Measurements from ENCODE around the gene SPSB4. TPM values are rescaled to one million over a fixed set of nuclear protein-coding genes. Genes with fewer than 3 reads are reported as not detected.

SPSB4 gene
- total RNA-seq, 4 donors from 2014 or later = 3.5 TPM; not detected in 3

DNA sequence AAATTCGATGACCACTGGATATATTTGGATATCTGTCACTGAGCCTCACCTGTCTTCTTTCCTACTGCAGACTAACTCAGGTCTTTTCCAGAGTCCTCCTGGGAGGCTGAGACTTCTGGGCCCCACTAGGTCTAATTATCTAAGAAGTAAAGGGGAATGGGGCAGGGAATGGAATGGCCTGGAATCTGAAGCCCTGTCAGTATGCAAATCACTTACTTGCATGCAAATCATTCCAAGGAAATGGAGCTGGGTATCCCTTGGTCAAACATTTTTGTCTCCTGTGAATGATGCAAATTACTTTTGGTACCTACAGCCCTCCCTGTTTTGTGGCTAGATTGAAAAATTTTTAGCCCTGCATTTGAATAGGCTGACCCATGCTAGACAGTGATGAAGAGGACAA, 5.3 kb upstream of the SPSB4 start:
- no peak for TF ChIP-seq POLR2A (IDR thresholded peaks at IDR 0.05)
- TF ChIP-seq, protein P1, sequence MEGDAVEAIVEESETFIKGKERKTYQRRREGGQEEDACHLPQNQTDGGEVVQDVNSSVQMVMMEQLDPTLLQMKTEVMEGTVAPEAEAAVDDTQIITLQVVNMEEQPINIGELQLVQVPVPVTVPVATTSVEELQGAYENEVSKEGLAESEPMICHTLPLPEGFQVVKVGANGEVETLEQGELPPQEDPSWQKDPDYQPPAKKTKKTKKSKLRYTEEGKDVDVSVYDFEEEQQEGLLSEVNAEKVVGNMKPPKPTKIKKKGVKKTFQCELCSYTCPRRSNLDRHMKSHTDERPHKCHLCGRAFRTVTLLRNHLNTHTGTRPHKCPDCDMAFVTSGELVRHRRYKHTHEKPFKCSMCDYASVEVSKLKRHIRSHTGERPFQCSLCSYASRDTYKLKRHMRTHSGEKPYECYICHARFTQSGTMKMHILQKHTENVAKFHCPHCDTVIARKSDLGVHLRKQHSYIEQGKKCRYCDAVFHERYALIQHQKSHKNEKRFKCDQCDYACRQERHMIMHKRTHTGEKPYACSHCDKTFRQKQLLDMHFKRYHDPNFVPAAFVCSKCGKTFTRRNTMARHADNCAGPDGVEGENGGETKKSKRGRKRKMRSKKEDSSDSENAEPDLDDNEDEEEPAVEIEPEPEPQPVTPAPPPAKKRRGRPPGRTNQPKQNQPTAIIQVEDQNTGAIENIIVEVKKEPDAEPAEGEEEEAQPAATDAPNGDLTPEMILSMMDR (IDR thresholded peaks at IDR 0.05) = no peak
- H3K27ac ChIP-seq = no peak overlapping the region
- H3K4me3 ChIP-seq = no peak overlapping the region
- H3K4me1 ChIP-seq = no peaks in the 10 kb centered on the region
- no peaks in the 10 kb centered on the region for H3K36me3 ChIP-seq
- no peaks in the 10 kb centered on the region for H3K27me3 ChIP-seq
- no peaks in the 10 kb centered on the region for H3K9me3 ChIP-seq
- intact Hi-C loops (cut with DNase I; ENCODE audit: low total_unique reads) = no loop called here
- no peak for DNase-seq

DNA sequence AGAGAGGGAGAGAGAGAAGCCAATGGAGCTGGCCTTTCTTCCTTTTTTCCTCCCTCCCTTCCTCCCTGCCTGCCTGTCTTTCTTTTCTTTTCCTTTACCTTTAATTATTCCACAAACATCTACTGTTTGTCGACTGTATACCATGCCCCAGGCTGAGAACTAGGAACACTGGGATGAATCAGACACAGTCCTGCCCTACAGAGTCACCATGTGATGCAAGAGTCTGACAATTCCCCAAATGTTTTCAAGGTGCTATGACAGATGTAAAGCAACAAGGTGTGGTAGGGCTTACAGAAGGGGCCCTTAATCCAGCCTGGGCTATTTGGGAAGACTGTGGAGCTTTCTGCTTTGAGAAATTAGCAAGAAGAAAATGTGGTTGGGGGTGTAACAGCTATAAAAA, 4.0 kb upstream of the SPSB4 start:
- Histone ChIP-seq H3K36me3 (no peaks in the 10 kb centered on the region), H3K27me3 (no peaks in the 10 kb centered on the region), H3K27ac (no peak overlapping the region), H3K9me3 (no peaks in the 10 kb centered on the region), H3K4me1 (peaks cover 0 to 4% of the 10 kb centered on the region in 2 donors), H3K4me3 (no peak overlapping the region)
- DNase-seq = no peak
- TF ChIP-seq, protein P1 (IDR thresholded peaks at IDR 0.05) = no peak
- TF ChIP-seq POLR2A (IDR thresholded peaks at IDR 0.05) = no peak
- intact Hi-C loops (cut with DNase I; ENCODE audit: low total_unique reads) = no loop called here

DNA sequence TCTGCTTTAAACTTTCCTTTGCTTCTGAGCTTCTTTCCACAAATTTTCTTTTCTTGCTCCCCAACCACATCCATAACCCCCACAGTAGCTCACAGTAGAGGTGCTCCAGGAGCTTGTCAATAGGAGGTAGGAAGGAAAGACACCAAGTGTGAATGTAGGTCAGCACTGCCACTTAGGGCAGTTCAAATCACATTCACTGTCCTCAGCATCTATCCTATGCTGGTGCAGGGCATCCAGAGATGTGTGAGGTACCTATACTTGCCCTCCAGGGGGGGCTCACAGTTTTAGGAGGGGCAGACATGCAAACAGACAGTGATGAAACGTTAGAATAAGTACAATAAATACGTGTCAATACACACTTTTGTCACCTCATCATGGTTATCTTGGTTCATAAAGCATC, 1.5 kb upstream of the SPSB4 start:
- no peak overlapping the region for H3K27ac ChIP-seq
- H3K27me3 ChIP-seq = no peaks in the 10 kb centered on the region
- H3K9me3 ChIP-seq = no peaks in the 10 kb centered on the region
- H3K4me1 ChIP-seq = peaks cover 0 to 9% of the 10 kb centered on the region in 2 donors
- intact Hi-C loops (cut with DNase I; ENCODE audit: low total_unique reads) = no loop called here
- TF ChIP-seq, protein P1 (IDR thresholded peaks at IDR 0.05) = no peak
- TF ChIP-seq POLR2A (IDR thresholded peaks at IDR 0.05) = no peak
- DNase-seq = no peak
- H3K4me3 ChIP-seq = no peak overlapping the region
- H3K36me3 ChIP-seq = no peaks in the 10 kb centered on the region

DNA sequence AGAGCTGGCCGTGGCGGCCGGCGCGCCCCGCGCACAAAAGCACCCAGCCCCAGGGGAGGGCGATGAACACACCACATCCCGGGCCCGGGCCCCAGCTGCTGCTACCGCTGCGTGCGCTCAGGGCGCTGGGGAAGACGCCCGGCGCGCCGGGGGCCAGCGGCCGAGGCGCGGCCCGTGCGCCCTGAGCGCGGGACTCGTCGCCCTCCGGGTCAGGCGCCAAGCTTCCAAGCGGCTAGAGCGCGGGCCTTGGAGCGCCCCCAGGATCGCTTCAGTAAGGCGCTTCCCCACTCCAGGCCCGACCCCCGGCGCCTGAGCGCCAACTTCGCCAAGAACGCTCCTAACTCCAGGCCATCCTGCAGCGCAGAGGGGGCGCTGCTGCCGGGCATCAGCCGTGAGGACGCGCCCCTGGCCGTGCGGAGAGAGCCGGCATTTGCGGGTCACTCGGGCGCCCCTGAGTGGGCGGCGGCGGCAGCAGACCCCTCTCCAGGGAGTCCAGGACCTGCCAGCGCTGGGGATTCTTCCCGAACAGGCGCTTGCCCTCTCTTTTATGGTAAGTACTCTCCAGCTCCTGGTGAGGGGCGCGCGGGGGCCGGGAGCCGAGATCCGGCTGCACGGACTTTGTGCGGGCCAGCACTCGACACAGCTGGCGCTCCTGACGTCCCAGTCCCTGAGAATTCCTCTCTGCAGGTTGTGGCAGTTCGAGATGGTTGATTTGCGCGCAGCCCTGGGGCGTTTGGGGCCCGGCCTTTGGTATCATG, 475 bp downstream of the SPSB4 start:
- no peaks in the 10 kb centered on the region for H3K36me3 ChIP-seq
- no peak for TF ChIP-seq POLR2A (IDR thresholded peaks at IDR 0.05)
- TF ChIP-seq, protein P1 (IDR thresholded peaks at IDR 0.05) = no peak
- no peak overlapping the region for H3K27ac ChIP-seq
- H3K9me3 ChIP-seq = no peaks in the 10 kb centered on the region
- intact Hi-C loops (cut with DNase I; ENCODE audit: low total_unique reads) = no loop called here
- no peak for DNase-seq
- peak overlapping the region; percentile 14 to 25 for H3K4me3 ChIP-seq
- no peaks in the 10 kb centered on the region for H3K27me3 ChIP-seq
- peaks cover 0 to 9% of the 10 kb centered on the region in 2 donors for H3K4me1 ChIP-seq

DNA sequence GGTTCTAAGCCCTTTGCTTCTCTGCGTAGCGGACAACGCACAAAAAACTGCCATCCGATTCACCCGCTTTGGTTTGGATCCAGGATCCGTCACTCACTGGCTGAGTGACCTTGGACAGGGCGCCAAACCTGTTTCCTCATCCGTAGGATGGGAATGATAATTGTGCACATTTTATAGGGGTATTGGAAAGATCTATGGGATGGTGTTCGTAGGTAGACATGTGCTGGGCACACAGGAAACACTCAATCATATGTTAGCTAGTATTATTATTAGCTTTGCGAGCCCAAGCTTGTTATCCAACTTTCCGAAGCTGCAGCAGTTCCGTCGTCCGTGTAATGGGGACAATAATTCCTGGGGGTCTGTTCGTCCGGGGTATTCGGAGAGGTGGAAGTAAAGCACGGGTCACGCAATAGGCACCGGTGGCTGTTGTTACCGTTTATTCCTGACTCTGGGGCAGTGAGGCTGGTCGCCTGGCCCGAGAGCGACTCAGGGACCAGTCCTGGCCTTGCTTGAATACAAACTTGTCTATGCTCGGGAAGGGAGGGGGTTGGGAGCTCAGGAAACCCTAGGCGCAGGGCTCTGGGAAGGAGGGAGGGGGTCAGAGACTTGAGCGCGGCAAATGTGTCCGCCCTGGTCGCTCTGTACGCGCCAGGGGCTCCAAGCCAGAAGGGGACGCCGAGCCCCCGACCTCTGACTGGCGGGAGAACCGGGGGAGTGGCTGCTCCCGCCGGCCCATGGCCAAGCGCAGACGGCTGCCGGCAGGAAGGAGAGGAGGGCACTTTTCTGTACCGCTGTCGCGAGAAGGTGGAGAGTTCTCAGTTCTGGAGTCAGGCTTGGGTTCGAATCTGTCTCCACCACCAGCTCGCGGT, 1.3 kb downstream of the SPSB4 start:
- DNase-seq = no peak
- H3K36me3 ChIP-seq = no peaks in the 10 kb centered on the region
- no peak overlapping the region for H3K27ac ChIP-seq
- H3K4me3 ChIP-seq = no peak overlapping the region
- TF ChIP-seq POLR2A (IDR thresholded peaks at IDR 0.05) = no peak
- TF ChIP-seq, protein P1 (IDR thresholded peaks at IDR 0.05) = no peak
- H3K9me3 ChIP-seq = no peaks in the 10 kb centered on the region
- H3K4me1 ChIP-seq = peaks cover 0 to 9% of the 10 kb centered on the region in 2 donors
- H3K27me3 ChIP-seq = no peaks in the 10 kb centered on the region
- intact Hi-C loops (cut with DNase I; ENCODE audit: low total_unique reads) = no loop called here

Data from uterus (tissue), 4 donors.